Measurements from ENCODE around the gene NUP205.

- TF ChIP-seq, protein P1, sequence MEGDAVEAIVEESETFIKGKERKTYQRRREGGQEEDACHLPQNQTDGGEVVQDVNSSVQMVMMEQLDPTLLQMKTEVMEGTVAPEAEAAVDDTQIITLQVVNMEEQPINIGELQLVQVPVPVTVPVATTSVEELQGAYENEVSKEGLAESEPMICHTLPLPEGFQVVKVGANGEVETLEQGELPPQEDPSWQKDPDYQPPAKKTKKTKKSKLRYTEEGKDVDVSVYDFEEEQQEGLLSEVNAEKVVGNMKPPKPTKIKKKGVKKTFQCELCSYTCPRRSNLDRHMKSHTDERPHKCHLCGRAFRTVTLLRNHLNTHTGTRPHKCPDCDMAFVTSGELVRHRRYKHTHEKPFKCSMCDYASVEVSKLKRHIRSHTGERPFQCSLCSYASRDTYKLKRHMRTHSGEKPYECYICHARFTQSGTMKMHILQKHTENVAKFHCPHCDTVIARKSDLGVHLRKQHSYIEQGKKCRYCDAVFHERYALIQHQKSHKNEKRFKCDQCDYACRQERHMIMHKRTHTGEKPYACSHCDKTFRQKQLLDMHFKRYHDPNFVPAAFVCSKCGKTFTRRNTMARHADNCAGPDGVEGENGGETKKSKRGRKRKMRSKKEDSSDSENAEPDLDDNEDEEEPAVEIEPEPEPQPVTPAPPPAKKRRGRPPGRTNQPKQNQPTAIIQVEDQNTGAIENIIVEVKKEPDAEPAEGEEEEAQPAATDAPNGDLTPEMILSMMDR (IDR thresholded peaks at IDR 0.05) = no peak
- TF ChIP-seq EZH2 (IDR thresholded peaks at IDR 0.05; ENCODE audit: borderline replicate concordance, insufficient read depth, low read depth, low read length, poor library complexity, severe bottlenecking) = no peak
Measured at GRCh38 chr7:135541029-135541428, 16.7 kb upstream of the NUP205 start.
